Epithelial cell of esophagus (primary cell): Measurements from ENCODE around the gene PARD6G.

Experiments used
- DNase-seq: peaks from one replicate; pipeline ENCODE4 v3.0.0; 2010; ENCODE audit warnings: low read depth
- H3K4me3 ChIP-seq: 2 replicates; pipeline ENCODE4 v1.5.1; 2011; ENCODE audit warnings: mild to moderate bottlenecking, low read length, control low read depth
- CTCF ChIP-seq: IDR thresholded peaks from 2 replicates; pipeline ENCODE4 v1.5.1; 2011; ENCODE audit warnings: low read depth, mild to moderate bottlenecking, low read length, control low read depth, inconsistent platforms; ENCODE audit not compliant: insufficient read depth; ENCODE audit errors: missing control alignments

The PARD6G gene

GRCh38 chr18:80249217-80250093, 2.1 kb upstream of the PARD6G start:
- no peak for TF ChIP-seq CTCF
- peak; percentile 100 for DNase-seq
- H3K4me3 ChIP-seq: no peak overlapping the region

- no peak for TF ChIP-seq CTCF
- peak; percentile 87 for DNase-seq
- H3K4me3 ChIP-seq: peak overlapping the region; percentile 74
These were observed 595 bp downstream of the PARD6G start for GRCh38 chr18:80246445-80247392.

- peak; percentile 21 for DNase-seq
- peak overlapping the region; percentile 74 for H3K4me3 ChIP-seq
- TF ChIP-seq CTCF: no peak
These were observed 1.4 kb downstream of the PARD6G start for GRCh38 chr18:80245781-80246444.

GRCh38 chr18:80244956-80245730, 2.2 kb downstream of the PARD6G start:
- peak overlapping the region; percentile 74 for H3K4me3 ChIP-seq
- DNase-seq: no peak
- TF ChIP-seq CTCF: no peak

GRCh38 chr18:80244167-80244566, 3.1 kb downstream of the PARD6G start:
- H3K4me3 ChIP-seq: no peak overlapping the region
- no peak for TF ChIP-seq CTCF
- DNase-seq: no peak

- no peak for TF ChIP-seq CTCF
- DNase-seq: peak; percentile 22
- no peak overlapping the region for H3K4me3 ChIP-seq
These were observed 4.1 kb downstream of the PARD6G start for GRCh38 chr18:80243204-80243603.
